SK-N-SH (cell line): Measurements from ENCODE around the gene TPP1. TPM values are rescaled to one million over a fixed set of nuclear protein-coding genes. Genes with fewer than 3 reads are reported as not detected.

Experiments
- CTCF ChIA-PET: fragments of 300-600, 350-600 bp; formaldehyde crosslinking; extraction: SDS; loops from one replicate; lab custom pipeline; 2021; lab: Yijun Ruan, JAX
- POLR2A ChIA-PET: fragments of 350-600 bp; sonication (Branson Sonifier 250); formaldehyde crosslinking; extraction: SDS; loops from one replicate; lab custom pipeline; 2020; ENCODE audit warnings: antibody characterized with exemption, inconsistent platforms; lab: Yijun Ruan, JAX
- DNase-seq: peaks from one replicate; pipeline ENCODE4 v3.0.0; 2012
- H2AFZ ChIP-seq: fragments of 200-600 bp; sonication (generic); 2 replicates; pipeline ENCODE4 v1.8.1; 2016; ENCODE audit warnings: antibody characterized with exemption, mild to moderate bottlenecking, low read depth
- H3F3A ChIP-seq: fragments of 200-600 bp; sonication (generic); replicated peaks from 2 replicates; pipeline ENCODE3; 2016; ENCODE audit warnings: antibody characterized with exemption, mild to moderate bottlenecking; ENCODE audit not compliant: insufficient read depth
- H3K27ac ChIP-seq, 2 experiments: fragments of 200-500 bp in 1 of 2; fragments of 200-600 bp in 1 of 2; sonication (Bioruptor generic) in 1 of 2; sonication (generic), shearing (Covaris generic) in 1 of 2; 2 replicates each; pipeline versions ENCODE4 v1.5.1 to v1.6.1; 2014 to 2016; ENCODE audit warnings: low read depth in 2 of 2, inconsistent platforms in 1 of 2, low read length in 1 of 2, mild to moderate bottlenecking in 1 of 2, mixed read lengths in 1 of 2
- H3K27me3 ChIP-seq: fragments of 200-600 bp; sonication (generic), shearing (Covaris generic); 2 replicates; pipeline ENCODE4 v1.6.1; 2016; ENCODE audit warnings: mixed run types; ENCODE audit not compliant: insufficient read depth
- H3K36me3 ChIP-seq, 2 experiments: fragments of 200-500 bp in 1 of 2; fragments of 200-600 bp in 1 of 2; sonication (Bioruptor generic) in 1 of 2; sonication (generic) in 1 of 2; replicated peaks in 1 of 2; 2 replicates each; pipeline versions ENCODE3 to v1.5.1; 2014 to 2016; ENCODE audit warnings: low read length in 1 of 2, mild to moderate bottlenecking in 1 of 2; ENCODE audit not compliant: insufficient read depth in 2 of 2, control insufficient read depth in 1 of 2
- H3K4me1 ChIP-seq, 2 experiments: fragments of 200-500 bp in 1 of 2; fragments of 200-600 bp in 1 of 2; sonication (Bioruptor generic) in 1 of 2; sonication (generic), shearing (Covaris generic) in 1 of 2; 2 replicates each; pipeline versions ENCODE4 v1.5.1 to v1.6.1; 2014 to 2016; ENCODE audit warnings: low read depth in 1 of 2, low read length in 1 of 2, mixed run types in 1 of 2; ENCODE audit not compliant: insufficient read depth in 2 of 2, control insufficient read depth in 1 of 2
- H3K4me2 ChIP-seq: fragments of 200-600 bp; sonication (generic), shearing (Covaris generic); 2 replicates; pipeline ENCODE4 v1.6.1; 2017; ENCODE audit warnings: mixed run types
- H3K4me3 ChIP-seq, 2 experiments: fragments of 200-500 bp in 1 of 2; fragments of 200-600 bp in 1 of 2; sonication (Bioruptor generic) in 1 of 2; sonication (generic), shearing (Covaris generic) in 1 of 2; 2 replicates each; pipeline versions ENCODE4 v1.5.1 to v1.8.1; 2014 to 2016; ENCODE audit warnings: low read depth in 2 of 2, inconsistent platforms in 1 of 2, low read length in 1 of 2, mild to moderate bottlenecking in 1 of 2, mixed read lengths in 1 of 2, moderate library complexity in 1 of 2
- H3K79me2 ChIP-seq: fragments of 200-600 bp; sonication (generic); 2 replicates; pipeline ENCODE4 v1.8.1; 2017; ENCODE audit warnings: mild to moderate bottlenecking; ENCODE audit not compliant: insufficient read depth
- H3K9ac ChIP-seq: fragments of 200-600 bp; sonication (generic); 2 replicates; pipeline ENCODE4 v1.6.1; 2017; ENCODE audit warnings: mixed run types
- H3K9me2 ChIP-seq: fragments of 200-600 bp; sonication (generic); 2 replicates; pipeline ENCODE4 v1.6.1; 2017; ENCODE audit warnings: mixed run types
- H3K9me3 ChIP-seq: fragments of 200-600 bp; sonication (generic); 2 replicates; pipeline ENCODE4 v1.6.1; 2017; ENCODE audit warnings: mixed run types, mild to moderate bottlenecking, moderate library complexity
- H4K20me1 ChIP-seq: fragments of 200-600 bp; sonication (generic); 2 replicates; pipeline ENCODE4 v1.6.1; 2017; ENCODE audit warnings: mild to moderate bottlenecking, mixed run types; ENCODE audit not compliant: insufficient read depth
- EP300 ChIP-seq, 2 experiments: IDR thresholded peaks; 2 replicates each; pipeline versions ENCODE4 v1.4.0 to v1.6.1; 2012; ENCODE audit warnings: borderline replicate concordance in 1 of 2, low read depth in 1 of 2, low read length in 1 of 2
- EZH2phosphoT487 ChIP-seq: fragments of 200-600 bp; sonication (generic); IDR thresholded peaks from 2 replicates; pipeline ENCODE4 v1.6.1; 2017; ENCODE audit warnings: low read depth, mixed run types, mild to moderate bottlenecking, antibody characterized with exemption, moderate library complexity, borderline replicate concordance
- FOXJ3 ChIP-seq: sonication (generic); formaldehyde crosslinking; IDR thresholded peaks from 2 replicates; pipeline ENCODE4 v1.5.1; 2020; ENCODE audit warnings: mild to moderate bottlenecking, missing genetic modification reagents
- GABPA ChIP-seq: IDR thresholded peaks from 2 replicates; pipeline ENCODE4 v1.4.0; 2012; ENCODE audit warnings: low read depth, mild to moderate bottlenecking
- GATA2 ChIP-seq: sonication (generic); formaldehyde crosslinking; IDR thresholded peaks from 2 replicates; pipeline ENCODE4 v1.5.0; 2020; ENCODE audit warnings: mild to moderate bottlenecking, missing genetic modification reagents
- JUND ChIP-seq: IDR thresholded peaks from 2 replicates; pipeline ENCODE4 v1.4.0; 2012
- MXI1 ChIP-seq: IDR thresholded peaks from 2 replicates; pipeline ENCODE4 v1.6.1; 2012; ENCODE audit warnings: mild to moderate bottlenecking, low read depth, low read length, improper control_type of control experiment
- NFIC ChIP-seq: IDR thresholded peaks from 2 replicates; pipeline ENCODE4 v1.4.0; 2012; ENCODE audit warnings: borderline replicate concordance
- NRF1 ChIP-seq: IDR thresholded peaks from 2 replicates; pipeline ENCODE4 v1.6.1; 2012; ENCODE audit warnings: low read depth, mild to moderate bottlenecking, low read length
- RXRA ChIP-seq: IDR thresholded peaks from 2 replicates; pipeline ENCODE4 v1.4.0; 2012; ENCODE audit warnings: low read depth, mild to moderate bottlenecking, borderline replicate concordance
- SIN3A ChIP-seq: IDR thresholded peaks from 2 replicates; pipeline ENCODE4 v1.6.1; 2012; ENCODE audit warnings: low read depth, mild to moderate bottlenecking, low read length, moderate library complexity, borderline replicate concordance
- SMC3 ChIP-seq: IDR thresholded peaks from 2 replicates; pipeline ENCODE4 v1.6.1; 2012; ENCODE audit warnings: low read depth, low read length, improper control_type of control experiment
- YY1 ChIP-seq: IDR thresholded peaks from 2 replicates; pipeline ENCODE4 v1.4.0; 2012; ENCODE audit warnings: low read depth, mild to moderate bottlenecking
- WGBS: methylation state at CpG from one replicate; pipeline ENCODE4 v1.1.6; 2017; ENCODE audit warnings: low lambda C conversion rate; 5-methylcytosine and 5-hydroxymethylcytosine counted together
- polyA plus RNA-seq, 3 experiments: library from polyadenylated mRNA; depleted of rRNA; stranded (reverse); fragments of >200 nt; gene quantifications; 2 replicates each; pipeline ENCODE4 v1.2.3, GENCODE V29; 2012
- TF ChIP-seq, protein P1 (sequence below): IDR thresholded peaks from 2 replicates; pipeline ENCODE4 v1.4.0; 2012; ENCODE audit warnings: low read depth
- TF ChIP-seq, protein P2 (sequence below): fragments of 200-600 bp; sonication (generic); IDR thresholded peaks from 2 replicates; pipeline ENCODE4 v1.6.1; 2017; ENCODE audit warnings: antibody characterized with exemption, mild to moderate bottlenecking, moderate library complexity

Gene TPP1
- polyA plus RNA-seq, 1 of the 3 experiments (the other 2 are of a cell fraction): 105 TPM

DNA sequence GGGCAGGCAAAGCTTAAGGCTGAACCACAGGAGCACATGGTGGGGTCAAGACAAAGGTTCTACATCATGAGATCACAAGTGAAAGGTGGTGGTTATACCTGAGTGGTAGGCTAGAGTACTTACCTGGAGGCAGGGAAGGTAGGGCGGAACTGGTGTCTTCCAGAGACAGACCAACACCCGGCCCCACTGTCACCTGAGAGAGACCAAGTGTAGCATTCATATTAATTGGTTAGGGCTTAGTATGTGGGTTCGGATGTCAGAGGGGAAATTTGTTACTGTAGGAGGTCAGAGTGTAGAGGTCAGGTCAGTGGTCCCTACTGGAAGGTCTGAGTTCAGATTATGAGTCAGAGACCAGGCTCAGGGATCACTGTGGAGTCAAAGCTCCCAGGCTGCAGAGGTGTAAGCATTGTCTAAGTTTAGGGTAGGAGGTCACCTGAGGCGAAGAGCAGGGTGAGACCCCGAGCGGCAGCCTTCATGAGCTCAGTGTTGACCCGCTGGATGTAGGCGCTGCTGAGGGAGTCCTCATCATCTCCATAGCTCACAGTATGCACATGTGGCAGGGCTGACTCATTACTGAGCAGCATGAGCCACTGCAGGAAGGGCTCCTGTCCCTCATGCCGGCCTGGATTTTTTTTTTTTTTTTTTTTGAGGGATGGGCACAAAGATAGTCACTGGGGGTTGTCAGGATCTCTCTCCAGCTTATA lies 3.2 kb downstream of the TPP1 start:
- peaks cover 22% of the 10 kb centered on the region for H3K79me2 ChIP-seq
- no peaks in the 10 kb centered on the region for H3K9me2 ChIP-seq
- H3K27me3 ChIP-seq: no peaks in the 10 kb centered on the region
- no peaks in the 10 kb centered on the region for H4K20me1 ChIP-seq
- WGBS: 81% methylated on average over 7 of the region's 9 CpGs
- POLR2A ChIA-PET: no interaction called here
- H3K4me3 ChIP-seq: no peak overlapping the region
- H3K36me3 ChIP-seq: peaks cover 2 to 26% of the 10 kb centered on the region in 2 experiments
- no peak for DNase-seq
- H2AFZ ChIP-seq: no peak overlapping the region
- CTCF ChIA-PET: interaction anchor here (0.7 kb wide), 1 partner anchor 85 kb away, joined by 3 read pairs; no protein-coding TSS in a partner anchor
- peaks cover 7 to 22% of the 10 kb centered on the region in 2 experiments; a peak in 3 of 4 replicates for H3K4me1 ChIP-seq
- H3F3A ChIP-seq: peaks cover 26% of the 10 kb centered on the region
- H3K9me3 ChIP-seq: no peaks in the 10 kb centered on the region
- H3K4me2 ChIP-seq: no peak overlapping the region
- TF ChIP-seq, protein P1, sequence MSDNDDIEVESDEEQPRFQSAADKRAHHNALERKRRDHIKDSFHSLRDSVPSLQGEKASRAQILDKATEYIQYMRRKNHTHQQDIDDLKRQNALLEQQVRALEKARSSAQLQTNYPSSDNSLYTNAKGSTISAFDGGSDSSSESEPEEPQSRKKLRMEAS: 0 out of 2 replicates have a peak, but pooled peaks have one; percentile 15
- TF ChIP-seq SIN3A: no peak
- TF ChIP-seq RXRA: no peak
- TF ChIP-seq, all 33 proteins: peak for 1
- Histone ChIP-seq H3K27ac (no peak overlapping the region), H3K9ac (no peak overlapping the region)

DNA sequence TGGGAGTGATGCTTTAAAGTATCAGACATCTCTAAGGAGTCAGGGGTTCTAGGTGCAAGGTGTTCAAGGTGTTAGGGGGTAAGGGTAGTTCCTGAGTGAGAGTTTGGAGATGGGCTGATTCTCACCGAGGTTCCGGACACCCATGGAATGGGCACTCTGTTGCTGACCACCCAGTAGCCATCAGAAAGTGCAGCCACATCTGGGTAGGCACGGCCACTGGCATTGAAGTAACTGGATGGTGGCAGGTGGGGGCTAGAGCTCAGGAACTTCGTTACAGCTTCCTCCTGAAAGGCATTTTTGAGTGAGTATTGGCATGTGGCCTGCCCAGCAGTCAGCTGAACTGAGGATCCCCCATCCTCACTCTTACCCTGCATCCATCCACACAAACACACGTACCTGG lies 4.2 kb downstream of the TPP1 start:
- Histone ChIP-seq H3K9ac (no peak overlapping the region), H3K9me3 (no peaks in the 10 kb centered on the region), H4K20me1 (no peaks in the 10 kb centered on the region), H3K79me2 (peaks cover 32% of the 10 kb centered on the region), H3K4me3 (no peak overlapping the region), H3K36me3 (peaks cover 5 to 36% of the 10 kb centered on the region in 2 experiments), H3K4me1 (peaks cover 7 to 32% of the 10 kb centered on the region in 2 experiments; a peak in 3 of 4 replicates), H3F3A (peaks cover 28% of the 10 kb centered on the region), H3K4me2 (no peak overlapping the region), H2AFZ (no peak overlapping the region), H3K27ac (no peak overlapping the region), H3K9me2 (no peaks in the 10 kb centered on the region), H3K27me3 (no peaks in the 10 kb centered on the region)
- 100% methylated on average over 3 of the region's 5 CpGs for WGBS
- TF ChIP-seq MXI1 (no peak), NFIC (no peak), GABPA (no peak), SMC3 (no peak), EP300 (IDR thresholded peaks at IDR 0.05; ENCODE audit: borderline replicate concordance in 1 of 2, low read depth in 1 of 2, low read length in 1 of 2) (no peak), GATA2 (no peak), NRF1 (no peak), EZH2phosphoT487 (no peak), FOXJ3 (CRISPR knock-in tag) (no peak), YY1 (no peak), JUND (no peak)
- TF ChIP-seq, protein P2, sequence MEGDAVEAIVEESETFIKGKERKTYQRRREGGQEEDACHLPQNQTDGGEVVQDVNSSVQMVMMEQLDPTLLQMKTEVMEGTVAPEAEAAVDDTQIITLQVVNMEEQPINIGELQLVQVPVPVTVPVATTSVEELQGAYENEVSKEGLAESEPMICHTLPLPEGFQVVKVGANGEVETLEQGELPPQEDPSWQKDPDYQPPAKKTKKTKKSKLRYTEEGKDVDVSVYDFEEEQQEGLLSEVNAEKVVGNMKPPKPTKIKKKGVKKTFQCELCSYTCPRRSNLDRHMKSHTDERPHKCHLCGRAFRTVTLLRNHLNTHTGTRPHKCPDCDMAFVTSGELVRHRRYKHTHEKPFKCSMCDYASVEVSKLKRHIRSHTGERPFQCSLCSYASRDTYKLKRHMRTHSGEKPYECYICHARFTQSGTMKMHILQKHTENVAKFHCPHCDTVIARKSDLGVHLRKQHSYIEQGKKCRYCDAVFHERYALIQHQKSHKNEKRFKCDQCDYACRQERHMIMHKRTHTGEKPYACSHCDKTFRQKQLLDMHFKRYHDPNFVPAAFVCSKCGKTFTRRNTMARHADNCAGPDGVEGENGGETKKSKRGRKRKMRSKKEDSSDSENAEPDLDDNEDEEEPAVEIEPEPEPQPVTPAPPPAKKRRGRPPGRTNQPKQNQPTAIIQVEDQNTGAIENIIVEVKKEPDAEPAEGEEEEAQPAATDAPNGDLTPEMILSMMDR: no peak
- TF ChIP-seq, protein P1: no peak
- ChIA-PET POLR2A (no interaction called here), CTCF (no interaction called here)
- DNase-seq: no peak
